Left lung (tissue), 10 donors: Measurements from ENCODE around the gene FMC1. TPM values are rescaled to one million over a fixed set of nuclear protein-coding genes. Genes with fewer than 3 reads are reported as not detected.

ENCODE experiments used
- ATAC-seq: fragments of 200-7000 bp; cut with Tn5 transposase; one replicate; pipeline ENCODE4 v1.9.1; 2020; ENCODE audit warnings: moderate library complexity
- DNase-seq, 4 donors: peaks; one replicate each; pipeline ENCODE4 v3.0.0-alpha.2; 2013 to 2020
- H3K27ac ChIP-seq, 2 donors: fragments of 200-600 bp; sonication (generic) in 1 of 2; one replicate each; pipeline versions ENCODE4 v1.5.0 to v1.8.0; 2020 to 2021
- H3K27me3 ChIP-seq, 2 donors: fragments of 200-600 bp; sonication (generic) in 1 of 2; one replicate each; pipeline versions ENCODE4 v1.5.0 to v1.8.0; 2020 to 2021
- H3K36me3 ChIP-seq, 2 donors: fragments of 200-600 bp; sonication (generic) in 1 of 2; one replicate each; pipeline versions ENCODE4 v1.5.0 to v1.8.0; 2020 to 2021
- H3K4me1 ChIP-seq, 2 donors: fragments of 200-600 bp; one replicate each; pipeline ENCODE4 v1.8.0; 2021
- H3K4me3 ChIP-seq, 2 donors: fragments of 200-600 bp; sonication (generic) in 1 of 2; one replicate each; pipeline versions ENCODE4 v1.5.0 to v1.8.0; 2020 to 2021; ENCODE audit warnings: mild to moderate bottlenecking in 1 of 2
- H3K9me3 ChIP-seq, 2 donors: fragments of 200-600 bp; sonication (generic) in 1 of 2; one replicate each; pipeline versions ENCODE4 v1.5.0 to v1.8.0; 2020 to 2021
- intact Hi-C, 2 donors: fragments of 100-400 bp; cut with DNase I; formaldehyde crosslinking; loops; one replicate each; pipeline versions ENCODE4 v1.11.2 to v1.14.2; 2022
- polyA plus RNA-seq, 6 donors: library from polyadenylated mRNA; unstranded; fragments of 120-200 nt; gene quantifications; one replicate each; pipeline ENCODE4 v1.2.1, GENCODE V29; 2013; ENCODE audit not compliant: insufficient read length in 6 of 6
- total RNA-seq, 2 donors: library from RNA; stranded (reverse); fragmentation: NEBNext Ultra II Directional; extraction: Animal tissue kit (Norgen Biotek cat#: 25700); gene quantifications; one replicate each; pipeline ENCODE4 v1.2.1, GENCODE V29; 2021
- TF ChIP-seq, protein P1 (sequence below), 2 donors: fragments of 200-600 bp; sonication (generic) in 1 of 2; IDR thresholded peaks; one replicate each; pipeline versions ENCODE4 v1.5.0 to v1.8.0; 2021; ENCODE audit warnings: antibody characterized with exemption in 2 of 2
- donor health status: DM: no; HTN: yes; CAD: no.
- donor health status: DM: no; HTN: no; CAD: no.

The FMC1 gene
- total and polyA plus RNA-seq, 8 donors = 11.1 to 17.2 (median 15.5) TPM

DNA sequence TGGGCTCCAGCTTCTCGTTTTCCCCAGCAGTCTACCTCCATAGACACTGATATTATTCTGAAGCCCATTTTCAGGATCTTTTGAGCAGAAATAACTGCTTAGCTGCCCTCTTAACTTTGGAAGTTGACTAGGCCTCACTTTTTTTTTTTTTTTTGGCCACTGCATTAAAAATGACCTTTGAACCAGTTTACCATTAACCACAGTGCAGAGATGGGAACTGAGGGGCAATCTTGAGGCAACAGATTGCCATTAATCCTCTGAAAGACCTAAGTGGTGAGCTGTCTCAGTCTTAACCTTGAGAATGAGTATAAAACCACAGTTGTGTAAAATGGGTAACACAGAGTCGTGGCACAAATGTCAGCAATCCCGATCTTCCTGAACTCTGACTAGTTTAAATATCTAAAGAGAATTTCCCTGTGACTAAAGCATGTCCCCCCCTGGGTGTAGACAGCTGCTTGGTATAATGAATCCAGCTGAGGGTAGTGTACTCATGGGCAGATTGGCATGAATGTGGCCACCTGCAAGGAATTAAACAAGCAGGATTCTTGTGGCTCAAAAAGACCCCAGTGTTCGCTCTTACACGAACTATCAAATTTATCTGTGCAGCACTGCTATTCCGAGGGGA is 46.1 kb upstream of the FMC1 start:
- no peak overlapping the region for H3K4me3 ChIP-seq
- ATAC-seq (no peak), DNase-seq (no peak)
- TF ChIP-seq, protein P1, sequence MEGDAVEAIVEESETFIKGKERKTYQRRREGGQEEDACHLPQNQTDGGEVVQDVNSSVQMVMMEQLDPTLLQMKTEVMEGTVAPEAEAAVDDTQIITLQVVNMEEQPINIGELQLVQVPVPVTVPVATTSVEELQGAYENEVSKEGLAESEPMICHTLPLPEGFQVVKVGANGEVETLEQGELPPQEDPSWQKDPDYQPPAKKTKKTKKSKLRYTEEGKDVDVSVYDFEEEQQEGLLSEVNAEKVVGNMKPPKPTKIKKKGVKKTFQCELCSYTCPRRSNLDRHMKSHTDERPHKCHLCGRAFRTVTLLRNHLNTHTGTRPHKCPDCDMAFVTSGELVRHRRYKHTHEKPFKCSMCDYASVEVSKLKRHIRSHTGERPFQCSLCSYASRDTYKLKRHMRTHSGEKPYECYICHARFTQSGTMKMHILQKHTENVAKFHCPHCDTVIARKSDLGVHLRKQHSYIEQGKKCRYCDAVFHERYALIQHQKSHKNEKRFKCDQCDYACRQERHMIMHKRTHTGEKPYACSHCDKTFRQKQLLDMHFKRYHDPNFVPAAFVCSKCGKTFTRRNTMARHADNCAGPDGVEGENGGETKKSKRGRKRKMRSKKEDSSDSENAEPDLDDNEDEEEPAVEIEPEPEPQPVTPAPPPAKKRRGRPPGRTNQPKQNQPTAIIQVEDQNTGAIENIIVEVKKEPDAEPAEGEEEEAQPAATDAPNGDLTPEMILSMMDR (IDR thresholded peaks at IDR 0.05) = no peak
- H3K4me1 ChIP-seq = no peaks in the 10 kb centered on the region
- no peak overlapping the region for H3K27ac ChIP-seq
- no peaks in the 10 kb centered on the region for H3K9me3 ChIP-seq
- intact Hi-C loops = no loop called here
- no peaks in the 10 kb centered on the region for H3K27me3 ChIP-seq
- peaks cover 0 to 60% of the 10 kb centered on the region in 2 donors for H3K36me3 ChIP-seq

DNA sequence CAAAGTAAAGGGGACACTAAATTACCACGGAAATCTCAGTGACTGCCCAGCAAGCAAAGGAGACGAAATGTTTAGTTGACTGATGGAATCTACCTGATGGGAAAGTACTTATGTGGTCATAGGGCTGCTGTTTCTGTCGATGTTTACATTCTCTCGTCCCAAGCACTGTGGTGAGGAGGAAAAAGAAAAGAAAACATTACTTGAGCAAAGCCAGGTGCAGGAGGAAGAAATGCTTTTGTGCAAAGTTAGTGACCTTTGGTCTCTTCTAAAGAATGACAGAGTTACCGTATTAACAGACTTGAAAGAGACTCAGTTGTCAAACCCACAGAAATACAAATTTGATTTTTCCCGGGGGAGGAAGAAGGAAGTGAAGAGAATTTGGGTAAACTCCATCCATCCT is 43.3 kb upstream of the FMC1 start:
- no peak overlapping the region for H3K4me3 ChIP-seq

DNA sequence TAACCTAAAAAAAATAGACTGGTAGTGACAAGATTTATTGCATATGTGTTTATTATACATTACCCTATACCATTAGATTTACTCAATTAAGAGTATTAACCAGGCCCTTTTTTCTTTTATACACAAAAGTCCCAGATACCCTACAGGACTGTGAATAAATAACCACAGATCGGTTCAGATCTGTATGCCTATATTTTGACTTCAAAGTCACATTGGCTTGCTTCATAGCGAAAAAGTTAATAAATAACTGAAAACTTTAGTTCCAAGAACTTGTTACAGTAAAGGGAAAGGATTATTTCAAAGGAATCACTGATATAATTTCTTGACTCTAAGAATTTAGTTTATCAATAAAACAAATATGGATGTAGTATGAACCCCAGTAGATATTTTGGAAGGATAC is 41.8 kb upstream of the FMC1 start:
- intact Hi-C loops = no loop called here

More for the DNA sequence above, 43.3 kb upstream of the FMC1 start:
- Histone ChIP-seq H3K9me3 (no peaks in the 10 kb centered on the region), H3K36me3 (peaks cover 0 to 59% of the 10 kb centered on the region in 2 donors), H3K4me1 (no peaks in the 10 kb centered on the region), H3K27ac (no peak overlapping the region), H3K27me3 (no peaks in the 10 kb centered on the region)
- intact Hi-C loops = no loop called here
- DNase-seq (peak in 1 of 4 donors; percentile 19), ATAC-seq (peak; percentile 34)
- TF ChIP-seq, protein P1 (IDR thresholded peaks at IDR 0.05) = no peak

DNA sequence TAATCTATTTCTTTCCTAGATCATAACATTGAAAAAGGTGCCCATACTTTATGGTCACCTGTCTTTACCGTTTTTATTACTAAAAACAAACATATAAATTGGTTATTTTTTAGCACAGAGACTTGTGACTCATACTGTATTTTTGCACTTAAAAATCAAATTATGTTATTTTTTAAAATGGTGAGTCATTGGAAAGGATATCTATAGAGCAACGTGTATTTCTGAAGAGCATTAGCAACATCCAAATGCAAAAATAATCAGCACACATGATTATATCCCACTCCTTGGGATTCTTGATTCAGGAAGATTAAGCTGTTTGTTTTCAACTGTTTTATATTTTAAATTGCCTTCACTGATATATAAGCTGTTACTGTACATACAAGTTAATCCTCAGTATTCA is 40.7 kb upstream of the FMC1 start:
- Histone ChIP-seq H3K4me1 (no peaks in the 10 kb centered on the region), H3K4me3 (no peak overlapping the region), H3K27me3 (no peaks in the 10 kb centered on the region), H3K9me3 (no peaks in the 10 kb centered on the region), H3K36me3 (peaks cover 0 to 35% of the 10 kb centered on the region in 2 donors), H3K27ac (no peak overlapping the region)
- ATAC-seq = no peak
- intact Hi-C loops = no loop called here
- TF ChIP-seq, protein P1 (IDR thresholded peaks at IDR 0.05) = no peak
- no peak for DNase-seq

More for the DNA sequence above, 41.8 kb upstream of the FMC1 start:
- Histone ChIP-seq H3K36me3 (peaks cover 0 to 46% of the 10 kb centered on the region in 2 donors), H3K27ac (no peak overlapping the region), H3K9me3 (no peaks in the 10 kb centered on the region), H3K4me3 (no peak overlapping the region), H3K27me3 (no peaks in the 10 kb centered on the region), H3K4me1 (no peaks in the 10 kb centered on the region)
- TF ChIP-seq, protein P1 (IDR thresholded peaks at IDR 0.05) = no peak
- ATAC-seq = no peak
- DNase-seq = no peak

DNA sequence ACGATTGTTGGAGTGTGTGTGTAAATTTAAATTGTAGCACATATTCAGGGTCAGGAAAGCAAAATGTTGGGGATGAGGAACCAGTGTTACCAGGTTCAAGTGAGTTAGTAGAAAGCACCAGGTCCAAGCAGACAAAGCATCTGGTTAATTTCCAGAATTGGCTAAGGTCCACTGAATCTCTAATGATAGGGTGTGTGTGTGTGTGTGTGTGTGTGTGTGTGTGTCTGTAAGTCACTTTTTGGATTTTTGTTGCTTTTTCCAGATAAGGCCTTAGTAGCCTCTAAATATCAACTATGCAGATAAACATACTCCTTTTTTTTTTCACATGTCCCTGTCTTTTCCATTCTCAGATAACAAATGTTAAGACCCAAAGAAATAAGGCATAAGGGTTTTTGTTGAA is 36.6 kb upstream of the FMC1 start:
- H3K27me3 ChIP-seq = no peaks in the 10 kb centered on the region
- TF ChIP-seq, protein P1 (IDR thresholded peaks at IDR 0.05) = no peak
- no peak for ATAC-seq
- H3K4me1 ChIP-seq = no peaks in the 10 kb centered on the region
- H3K9me3 ChIP-seq = no peaks in the 10 kb centered on the region
- H3K36me3 ChIP-seq = peaks cover 0 to 9% of the 10 kb centered on the region in 2 donors
- intact Hi-C loops = no loop called here
- no peak overlapping the region for H3K4me3 ChIP-seq
- DNase-seq = no peak
- no peak overlapping the region for H3K27ac ChIP-seq
